Progenitor cell of endocrine pancreas (in vitro differentiated cells): ENCODE data around the gene HAGHL. TPM values are rescaled to one million over a fixed set of nuclear protein-coding genes. Genes with fewer than 3 reads are reported as not detected.

Experiments used
- DNase-seq: peaks from one replicate; pipeline ENCODE4 v3.0.0; 2021; ENCODE audit warnings: low spot score; ENCODE audit not compliant: unreplicated experiment
- H3K27ac Mint-ChIP-seq: 2 replicates; pipeline ENCODE4 v1.8.0; 2021; ENCODE audit warnings: mild to moderate bottlenecking, moderate library complexity, mixed read lengths
- H3K27me3 Mint-ChIP-seq: 2 replicates; pipeline ENCODE4 v1.8.0; 2021; ENCODE audit warnings: mixed read lengths
- H3K36me3 Mint-ChIP-seq: 2 replicates; pipeline ENCODE4 v1.8.0; 2022; ENCODE audit warnings: mixed read lengths; ENCODE audit not compliant: insufficient read depth
- H3K4me1 Mint-ChIP-seq: 2 replicates; pipeline ENCODE4 v1.8.0; 2021; ENCODE audit warnings: low read depth, mixed read lengths
- H3K4me3 Mint-ChIP-seq: 2 replicates; pipeline ENCODE4 v1.8.0; 2021; ENCODE audit warnings: low read depth, mild to moderate bottlenecking, moderate library complexity, mixed read lengths
- H3K9me3 Mint-ChIP-seq: 2 replicates; pipeline ENCODE4 v1.8.0; 2021; ENCODE audit warnings: low read depth, mixed read lengths
- microRNA-seq: library from miRNA; unstranded; fragments of <30 nt; microRNA quantifications from one replicate; pipeline ENCODE4 v1.1.0, GENCODE V29; 2020; ENCODE audit warnings: borderline number of aligned reads; ENCODE audit not compliant: unreplicated experiment
- total RNA-seq: library from RNA; stranded (reverse); gene quantifications from 2 replicates; pipeline ENCODE4 v1.2.1, GENCODE V29; 2021
- TF ChIP-seq, protein P1 (sequence below): fragments of 200-600 bp; sonication (generic); IDR thresholded peaks from one replicate; pipeline ENCODE4 v1.5.0; 2021; ENCODE audit warnings: antibody characterized with exemption, mild to moderate bottlenecking; ENCODE audit not compliant: unreplicated experiment

HAGHL gene
- total RNA-seq, 1 donor from 2014 or later = 8.1 TPM

DNA sequence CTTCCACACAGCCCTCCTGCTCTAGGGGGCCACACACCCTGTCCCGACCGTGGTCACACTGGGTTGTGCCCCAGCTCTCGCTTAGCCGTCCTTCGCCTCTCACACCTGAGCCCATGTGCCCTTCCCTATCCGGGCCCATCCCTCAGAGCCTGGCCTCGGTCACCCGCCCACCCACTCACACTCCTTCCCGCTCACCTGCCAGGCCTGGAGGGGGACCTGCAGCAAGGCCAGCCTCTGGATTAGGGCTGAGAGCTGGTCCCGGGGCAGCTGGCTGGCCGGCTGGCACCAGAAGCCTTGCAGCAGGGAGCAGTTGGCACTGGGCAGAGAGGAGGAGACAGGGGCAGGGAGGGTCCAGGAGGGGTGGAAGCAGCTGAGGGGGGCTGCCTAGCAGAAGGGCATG lies 51.5 kb downstream of the HAGHL start:
- peaks cover 11% of the 10 kb centered on the region for H3K27me3 Mint-ChIP-seq
- H3K4me3 Mint-ChIP-seq = no peak overlapping the region
- no peak for DNase-seq
- no peaks in the 10 kb centered on the region for H3K9me3 Mint-ChIP-seq
- no peaks in the 10 kb centered on the region for H3K4me1 Mint-ChIP-seq
- H3K36me3 Mint-ChIP-seq = no peaks in the 10 kb centered on the region
- TF ChIP-seq, protein P1, sequence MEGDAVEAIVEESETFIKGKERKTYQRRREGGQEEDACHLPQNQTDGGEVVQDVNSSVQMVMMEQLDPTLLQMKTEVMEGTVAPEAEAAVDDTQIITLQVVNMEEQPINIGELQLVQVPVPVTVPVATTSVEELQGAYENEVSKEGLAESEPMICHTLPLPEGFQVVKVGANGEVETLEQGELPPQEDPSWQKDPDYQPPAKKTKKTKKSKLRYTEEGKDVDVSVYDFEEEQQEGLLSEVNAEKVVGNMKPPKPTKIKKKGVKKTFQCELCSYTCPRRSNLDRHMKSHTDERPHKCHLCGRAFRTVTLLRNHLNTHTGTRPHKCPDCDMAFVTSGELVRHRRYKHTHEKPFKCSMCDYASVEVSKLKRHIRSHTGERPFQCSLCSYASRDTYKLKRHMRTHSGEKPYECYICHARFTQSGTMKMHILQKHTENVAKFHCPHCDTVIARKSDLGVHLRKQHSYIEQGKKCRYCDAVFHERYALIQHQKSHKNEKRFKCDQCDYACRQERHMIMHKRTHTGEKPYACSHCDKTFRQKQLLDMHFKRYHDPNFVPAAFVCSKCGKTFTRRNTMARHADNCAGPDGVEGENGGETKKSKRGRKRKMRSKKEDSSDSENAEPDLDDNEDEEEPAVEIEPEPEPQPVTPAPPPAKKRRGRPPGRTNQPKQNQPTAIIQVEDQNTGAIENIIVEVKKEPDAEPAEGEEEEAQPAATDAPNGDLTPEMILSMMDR = no peak
- H3K27ac Mint-ChIP-seq = no peak overlapping the region

DNA sequence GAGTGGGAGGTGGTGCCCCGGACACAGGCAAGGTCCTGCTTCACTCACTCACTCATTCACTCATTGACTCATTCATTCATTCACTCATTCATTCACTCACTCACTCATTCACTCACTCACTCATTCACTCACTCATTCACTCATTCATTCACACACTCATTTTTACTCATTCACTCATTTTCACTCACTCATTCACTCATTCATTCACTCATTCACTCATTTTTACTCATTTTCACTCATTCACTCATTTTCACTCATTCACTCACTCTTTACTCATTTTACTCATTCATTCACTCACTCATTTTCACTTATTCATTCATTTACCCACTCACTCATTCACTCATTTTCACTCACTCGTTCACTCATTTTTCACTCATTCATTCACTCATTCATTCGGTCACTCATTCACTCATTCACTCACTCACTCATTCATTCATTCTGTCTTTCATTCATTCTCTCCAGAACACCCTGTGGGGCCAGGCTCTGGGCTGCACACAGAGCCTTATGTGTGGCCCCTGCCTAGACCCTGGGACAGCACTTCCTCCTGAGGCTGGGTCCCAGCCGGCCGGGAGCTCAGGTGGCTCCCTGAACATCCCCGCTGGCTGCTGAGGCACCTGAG lies 52.1 kb downstream of the HAGHL start:
- no peak for DNase-seq
- peaks cover 11% of the 10 kb centered on the region for H3K27me3 Mint-ChIP-seq
- no peak overlapping the region for H3K27ac Mint-ChIP-seq
- no peak overlapping the region for H3K4me3 Mint-ChIP-seq
- H3K9me3 Mint-ChIP-seq = no peaks in the 10 kb centered on the region
- no peaks in the 10 kb centered on the region for H3K36me3 Mint-ChIP-seq
- TF ChIP-seq, protein P1 = no peak
- H3K4me1 Mint-ChIP-seq = no peaks in the 10 kb centered on the region

Small RNA genes lying within 50 kb of the gene (microRNA-seq; reads per million reads assigned to microRNA genes)
- gene MIR662 = not detected

Other genes with a start within 250 kb of the HAGHL start
- 53.9 and 57.4 TPM in 2 replicates for gene CAPN15, start 199.4 kb upstream of the HAGHL start, total RNA-seq
- gene PRR35, start 166.7 kb upstream of the HAGHL start, total RNA-seq = not detected in 2 replicates
- gene NHLRC4, start 160.1 kb upstream of the HAGHL start, total RNA-seq = 0.51 and 1.4 TPM in 2 replicates
- gene PIGQ, start 157.1 kb upstream of the HAGHL start, total RNA-seq = 109 TPM in 2 replicates
- gene RAB40C, start 137.0 kb upstream of the HAGHL start, total RNA-seq = 29.0 and 30.6 TPM in 2 replicates
- gene WFIKKN1, start 96.1 kb upstream of the HAGHL start, total RNA-seq = 37.2 and 42.8 TPM in 2 replicates
- gene METTL26, start 90.8 kb upstream of the HAGHL start, total RNA-seq = 59.3 and 64.0 TPM in 2 replicates
- gene MCRIP2, start 85.3 kb upstream of the HAGHL start, total RNA-seq = 26.3 and 31.4 TPM in 2 replicates
- gene WDR90, start 77.7 kb upstream of the HAGHL start, total RNA-seq = 109 and 117 TPM in 2 replicates
- gene RHOT2, start 59.0 kb upstream of the HAGHL start, total RNA-seq = 153 and 167 TPM in 2 replicates
- gene RHBDL1, start 51.4 kb upstream of the HAGHL start, total RNA-seq = 5.0 and 5.2 TPM in 2 replicates
- 76.8 and 87.1 TPM in 2 replicates for gene STUB1, start 46.7 kb upstream of the HAGHL start, total RNA-seq
- gene JMJD8, start 42.8 kb upstream of the HAGHL start, total RNA-seq = 52.2 and 55.1 TPM in 2 replicates
- gene WDR24, start 36.7 kb upstream of the HAGHL start, total RNA-seq = 18.1 and 18.9 TPM in 2 replicates
- 4.3 TPM in 2 replicates for gene FBXL16, start 21.3 kb upstream of the HAGHL start, total RNA-seq
- 98.6 and 107 TPM in 2 replicates for gene METRN, start 12.0 kb upstream of the HAGHL start, total RNA-seq
- 44.2 and 44.9 TPM in 2 replicates for gene ANTKMT, start 6.0 kb upstream of the HAGHL start, total RNA-seq
- gene CCDC78, start 663 bp upstream of the HAGHL start, total RNA-seq = 2.5 and 3.2 TPM in 2 replicates
- gene CIAO3, start 13.9 kb downstream of the HAGHL start, total RNA-seq = 44.0 and 46.5 TPM in 2 replicates
- 0.50 TPM in 1 of 2 replicates, not detected in the other for gene MSLN, start 33.6 kb downstream of the HAGHL start, total RNA-seq
- gene RPUSD1, start 61.3 kb downstream of the HAGHL start, total RNA-seq = 23.5 and 26.8 TPM in 2 replicates
- 90.0 and 99.3 TPM in 2 replicates for gene CHTF18, start 61.5 kb downstream of the HAGHL start, total RNA-seq
- not detected in 2 replicates for gene GNG13, start 73.6 kb downstream of the HAGHL start, total RNA-seq
- 26.2 and 28.2 TPM in 2 replicates for gene LMF1, start 243.9 kb downstream of the HAGHL start, total RNA-seq